Body of pancreas (tissue), 4 donors: ENCODE results near the gene SIL1.

Source experiments
- CTCF ChIP-seq, 7 experiments: fragments of 450-650 bp in 4 of 7; fragments of 200-600 bp in 3 of 7; sonication (generic) in 3 of 7; IDR thresholded peaks; one replicate each; pipeline ENCODE4 v1.5.1; 2016 to 2019; ENCODE audit warnings: antibody characterized with exemption in 7 of 7
- POLR2A ChIP-seq, 3 donors: fragments of 450-650 bp; IDR thresholded peaks; one replicate each; pipeline ENCODE4 v1.6.1; 2016; ENCODE audit warnings: antibody characterized with exemption in 3 of 3, mild to moderate bottlenecking in 2 of 3

DNA sequence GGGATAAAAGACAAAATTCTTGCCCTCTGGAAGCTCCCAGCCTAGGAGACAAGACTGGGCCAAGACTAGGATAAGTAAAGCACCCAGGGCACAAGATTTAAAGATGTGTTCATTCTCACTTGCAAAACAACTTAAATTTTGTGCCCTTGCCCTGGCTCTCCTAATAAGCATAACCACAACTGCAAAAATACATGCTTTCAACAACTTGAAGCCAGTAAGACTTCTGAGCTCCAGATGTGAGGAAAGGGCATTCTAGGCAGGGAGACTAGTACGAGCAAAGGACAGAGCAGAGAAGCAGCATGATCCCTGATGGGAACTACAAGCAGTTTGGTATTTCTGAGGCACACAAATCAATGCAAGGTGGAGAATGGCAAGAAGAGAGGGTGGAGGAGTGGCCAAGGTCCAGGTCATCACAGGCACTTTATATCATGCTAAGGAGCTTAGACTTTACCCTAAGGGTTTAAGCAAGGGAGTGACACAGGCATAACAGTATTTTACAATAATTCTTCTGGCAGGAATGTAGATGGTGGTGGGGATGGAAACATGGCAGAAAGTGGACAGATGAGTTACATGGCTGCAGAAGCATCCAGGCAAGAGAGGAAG is 30.1 kb upstream of the SIL1 start:
- TF ChIP-seq CTCF (IDR thresholded peaks at IDR 0.05): no peak
- TF ChIP-seq POLR2A (IDR thresholded peaks at IDR 0.05): no peak
